ENCODE results near the gene HYAL1. TPM values are rescaled to one million over a fixed set of nuclear protein-coding genes. Genes with fewer than 3 reads are reported as not detected.
"Not testable (repeated sequence)": the region's sequence is repeated elsewhere in the genome, so short reads cannot be mapped to it uniquely, and the experiment has no call there.

HYAL1 gene
- total RNA-seq, 1 donor from 2014 or later: 0.36 TPM

- Mint-ChIP-seq H3K4me3 (no peak overlapping the region), H3K27me3 (ENCODE audit: insufficient read depth) (peaks cover 40% of the 10 kb centered on the region), H3K27ac (no peak overlapping the region), H3K36me3 (ENCODE audit: low read depth) (no peaks in the 10 kb centered on the region), H3K4me1 (ENCODE audit: low read depth) (peaks cover 21% of the 10 kb centered on the region), H3K9me3 (no peaks in the 10 kb centered on the region)
- intact Hi-C loops (cut with micrococcal nuclease): no loop called here
- DNase-seq (ENCODE audit: low spot score): no peak
Observed at GRCh38 chr3:50276762-50277101, 26.6 kb downstream of the HYAL1 start.

GRCh38 chr3:50275996-50276761 lies 27.2 kb downstream of the HYAL1 start:
- Mint-ChIP-seq H3K27ac (peak overlapping the region; percentile 40), H3K9me3 (no peaks in the 10 kb centered on the region), H3K27me3 (ENCODE audit: insufficient read depth) (peaks cover 40% of the 10 kb centered on the region), H3K4me3 (no peak overlapping the region), H3K36me3 (ENCODE audit: low read depth) (no peaks in the 10 kb centered on the region), H3K4me1 (ENCODE audit: low read depth) (peaks cover 21% of the 10 kb centered on the region)
- DNase-seq (ENCODE audit: low spot score): no peak
- intact Hi-C loops (cut with micrococcal nuclease): no loop called here

- intact Hi-C loops (cut with micrococcal nuclease): no loop called here
- Mint-ChIP-seq H3K4me3 (no peak overlapping the region), H3K36me3 (ENCODE audit: low read depth) (no peaks in the 10 kb centered on the region)
Observed at GRCh38 chr3:50275141-50275995, 28.0 kb downstream of the HYAL1 start.

GRCh38 chr3:50274371-50275104 lies 28.8 kb downstream of the HYAL1 start:
- no peaks in the 10 kb centered on the region for H3K9me3 Mint-ChIP-seq
- peaks cover 21% of the 10 kb centered on the region for H3K4me1 Mint-ChIP-seq (ENCODE audit: low read depth)
- peak; percentile 62 for DNase-seq (ENCODE audit: low spot score)
- H3K27ac Mint-ChIP-seq: no peak overlapping the region
- H3K36me3 Mint-ChIP-seq (ENCODE audit: low read depth): no peaks in the 10 kb centered on the region
- intact Hi-C loops (cut with micrococcal nuclease): loop anchor here (1.0 kb wide), 1 partner anchor 50 kb away; no protein-coding TSS in a partner anchor
- peaks cover 40% of the 10 kb centered on the region for H3K27me3 Mint-ChIP-seq (ENCODE audit: insufficient read depth)
- H3K4me3 Mint-ChIP-seq: peak overlapping the region; percentile 41

More at GRCh38 chr3:50275141-50275995, 28.0 kb downstream of the HYAL1 start:
- Mint-ChIP-seq H3K27ac (peak overlapping the region; percentile 40), H3K27me3 (ENCODE audit: insufficient read depth) (peaks cover 40% of the 10 kb centered on the region), H3K4me1 (ENCODE audit: low read depth) (peaks cover 21% of the 10 kb centered on the region), H3K9me3 (no peaks in the 10 kb centered on the region)
- no peak for DNase-seq (ENCODE audit: low spot score)

GRCh38 chr3:50273689-50274065 lies 29.7 kb downstream of the HYAL1 start:
- H3K4me3 Mint-ChIP-seq: no peak overlapping the region
- no peak overlapping the region for H3K27ac Mint-ChIP-seq
- peaks cover 39% of the 10 kb centered on the region for H3K27me3 Mint-ChIP-seq (ENCODE audit: insufficient read depth)
- peaks cover 21% of the 10 kb centered on the region for H3K4me1 Mint-ChIP-seq (ENCODE audit: low read depth)
- H3K9me3 Mint-ChIP-seq: no peaks in the 10 kb centered on the region
- no peak for DNase-seq (ENCODE audit: low spot score)
- H3K36me3 Mint-ChIP-seq (ENCODE audit: low read depth): no peaks in the 10 kb centered on the region
- intact Hi-C loops (cut with micrococcal nuclease): loop anchor here (1.0 kb wide), 6 partner anchors 13 to 152 kb away; no protein-coding TSS in a partner anchor

GRCh38 chr3:50272911-50273688 lies 30.3 kb downstream of the HYAL1 start:
- no peak overlapping the region for H3K27ac Mint-ChIP-seq
- intact Hi-C loops (cut with micrococcal nuclease): loop anchor here (1.0 kb wide), 5 partner anchors 13 to 152 kb away; no protein-coding TSS in a partner anchor
- peak overlapping the region; percentile 71 for H3K4me3 Mint-ChIP-seq
- H3K9me3 Mint-ChIP-seq: no peaks in the 10 kb centered on the region
- no peaks in the 10 kb centered on the region for H3K36me3 Mint-ChIP-seq (ENCODE audit: low read depth)
- H3K4me1 Mint-ChIP-seq (ENCODE audit: low read depth): peaks cover 21% of the 10 kb centered on the region
- peaks cover 39% of the 10 kb centered on the region for H3K27me3 Mint-ChIP-seq (ENCODE audit: insufficient read depth)
- peak; percentile 82 for DNase-seq (ENCODE audit: low spot score)

GRCh38 chr3:50272538-50272910 lies 30.9 kb downstream of the HYAL1 start:
- peaks cover 36% of the 10 kb centered on the region for H3K27me3 Mint-ChIP-seq (ENCODE audit: insufficient read depth)

GRCh38 chr3:50271314-50271936 lies 31.9 kb downstream of the HYAL1 start:
- H3K4me1 Mint-ChIP-seq (ENCODE audit: low read depth): peaks cover 21% of the 10 kb centered on the region
- no peaks in the 10 kb centered on the region for H3K36me3 Mint-ChIP-seq (ENCODE audit: low read depth)
- no peak overlapping the region for H3K27ac Mint-ChIP-seq
- peaks cover 34% of the 10 kb centered on the region for H3K27me3 Mint-ChIP-seq (ENCODE audit: insufficient read depth)
- intact Hi-C loops (cut with micrococcal nuclease): no loop called here
- no peaks in the 10 kb centered on the region for H3K9me3 Mint-ChIP-seq
- H3K4me3 Mint-ChIP-seq: no peak overlapping the region
- no peak for DNase-seq (ENCODE audit: low spot score)

More at GRCh38 chr3:50272538-50272910, 30.9 kb downstream of the HYAL1 start:
- H3K36me3 Mint-ChIP-seq (ENCODE audit: low read depth); H3K9me3 Mint-ChIP-seq; DNase-seq (ENCODE audit: low spot score); H3K27ac Mint-ChIP-seq; intact Hi-C loops (cut with micrococcal nuclease); H3K4me3 Mint-ChIP-seq: not testable (repeated sequence)
- H3K4me1 Mint-ChIP-seq (ENCODE audit: low read depth): peaks cover 21% of the 10 kb centered on the region

- H3K36me3 Mint-ChIP-seq (ENCODE audit: low read depth): no peaks in the 10 kb centered on the region
- H3K4me3 Mint-ChIP-seq: no peak overlapping the region
- H3K27ac Mint-ChIP-seq: no peak overlapping the region
- peaks cover 31% of the 10 kb centered on the region for H3K27me3 Mint-ChIP-seq (ENCODE audit: insufficient read depth)
- DNase-seq (ENCODE audit: low spot score): no peak
- peaks cover 16% of the 10 kb centered on the region for H3K4me1 Mint-ChIP-seq (ENCODE audit: low read depth)
- intact Hi-C loops (cut with micrococcal nuclease): no loop called here
- H3K9me3 Mint-ChIP-seq: no peaks in the 10 kb centered on the region
Observed at GRCh38 chr3:50270422-50271224, 32.8 kb downstream of the HYAL1 start.

- no peaks in the 10 kb centered on the region for H3K9me3 Mint-ChIP-seq
- H3K27ac Mint-ChIP-seq: no peak overlapping the region
- no peak for DNase-seq (ENCODE audit: low spot score)
- peaks cover 26% of the 10 kb centered on the region for H3K27me3 Mint-ChIP-seq (ENCODE audit: insufficient read depth)
- H3K36me3 Mint-ChIP-seq (ENCODE audit: low read depth): no peaks in the 10 kb centered on the region
- H3K4me1 Mint-ChIP-seq (ENCODE audit: low read depth): peaks cover 13% of the 10 kb centered on the region
- H3K4me3 Mint-ChIP-seq: no peak overlapping the region
- intact Hi-C loops (cut with micrococcal nuclease): no loop called here
Observed at GRCh38 chr3:50269977-50270413, 33.4 kb downstream of the HYAL1 start.

GRCh38 chr3:50269460-50269859 lies 33.9 kb downstream of the HYAL1 start:
- Mint-ChIP-seq H3K9me3 (no peaks in the 10 kb centered on the region), H3K4me1 (ENCODE audit: low read depth) (peaks cover 10% of the 10 kb centered on the region), H3K27me3 (ENCODE audit: insufficient read depth) (peaks cover 23% of the 10 kb centered on the region), H3K27ac (no peak overlapping the region), H3K4me3 (no peak overlapping the region), H3K36me3 (ENCODE audit: low read depth) (no peaks in the 10 kb centered on the region)
- no peak for DNase-seq (ENCODE audit: low spot score)
- intact Hi-C loops (cut with micrococcal nuclease): no loop called here
